GM08714 (cell line): ENCODE results near the gene DPM3.

Experiments used
- H3K4me3 ChIP-seq: fragments of 200-500 bp; sonication (Bioruptor generic); 2 replicates; pipeline ENCODE4 v1.5.1; 2014; ENCODE audit warnings: mild to moderate bottlenecking, low read length, inconsistent platforms
- ZNF274 ChIP-seq: IDR thresholded peaks from 2 replicates; pipeline ENCODE4 v1.6.1; 2012; ENCODE audit warnings: mild to moderate bottlenecking, low read depth, low read length

DPM3 gene

DNA sequence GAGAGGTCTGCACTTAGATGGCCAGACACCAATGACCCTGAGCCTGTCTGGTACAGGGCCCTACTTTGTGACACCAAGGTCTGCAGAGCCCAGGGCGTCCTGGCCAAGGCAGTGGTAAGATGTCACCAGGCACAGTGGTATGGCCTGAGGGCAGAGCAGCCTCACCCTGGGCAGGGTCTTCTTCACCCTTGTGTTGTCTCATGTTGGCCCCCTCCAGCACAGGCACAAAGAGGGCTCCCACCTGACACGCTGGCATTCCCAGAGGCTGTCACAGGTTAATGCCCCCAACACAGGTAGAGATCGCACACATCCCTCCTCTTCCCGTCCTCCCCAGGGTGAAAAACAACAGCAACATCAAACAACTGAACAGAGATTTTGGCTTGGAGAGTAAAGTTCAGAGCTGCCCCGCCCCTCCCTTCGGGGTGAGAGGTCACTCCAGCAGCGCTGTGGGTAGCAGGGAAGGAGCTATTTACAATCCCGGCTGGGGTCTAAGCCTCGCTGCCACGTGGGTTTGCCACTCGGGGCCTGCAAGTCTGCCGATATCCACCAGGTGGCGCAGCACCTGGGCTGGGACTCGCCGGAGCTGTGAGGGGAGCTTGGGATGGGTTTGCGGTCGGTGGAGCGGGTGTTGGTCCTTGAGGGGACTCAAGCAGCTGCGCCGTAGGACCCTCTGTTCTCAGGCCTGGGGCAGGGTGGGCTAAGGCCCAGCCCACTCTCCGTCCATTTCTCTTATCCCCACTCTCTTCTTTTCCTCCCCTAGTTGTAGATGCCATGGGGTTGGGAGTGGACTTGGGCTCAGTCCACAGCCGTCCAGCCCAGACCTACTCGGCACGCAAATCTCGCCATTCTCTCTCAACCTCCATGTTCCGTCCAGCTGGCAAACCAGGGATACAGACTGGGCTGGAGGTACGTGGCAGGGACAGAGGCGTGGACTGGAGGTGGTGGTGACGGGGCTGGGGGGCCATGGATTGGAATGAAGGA is 49.0 kb downstream of the DPM3 start:
- TF ChIP-seq ZNF274 = no peak
- H3K4me3 ChIP-seq = no peak overlapping the region
